A673 (cell line): ENCODE data around the gene USP2.

Experiments
- EZH2 ChIP-seq: fragments of 200-600 bp; sonication (generic); IDR thresholded peaks from 2 replicates; pipeline ENCODE4 v1.6.1; 2017; ENCODE audit warnings: borderline replicate concordance, low read depth, mild to moderate bottlenecking, mixed read lengths, antibody characterized with exemption, low read length; ENCODE audit not compliant: poor library complexity, severe bottlenecking
- TF ChIP-seq, protein P1 (sequence below): fragments of 300-800, 200-600 bp; sonication (generic); conservative IDR thresholded peaks from 2 replicates; pipeline ENCODE4 v1.5.1; 2017; ENCODE audit warnings: low read depth, mild to moderate bottlenecking, antibody characterized with exemption, low read length, moderate library complexity, mixed read lengths

DNA sequence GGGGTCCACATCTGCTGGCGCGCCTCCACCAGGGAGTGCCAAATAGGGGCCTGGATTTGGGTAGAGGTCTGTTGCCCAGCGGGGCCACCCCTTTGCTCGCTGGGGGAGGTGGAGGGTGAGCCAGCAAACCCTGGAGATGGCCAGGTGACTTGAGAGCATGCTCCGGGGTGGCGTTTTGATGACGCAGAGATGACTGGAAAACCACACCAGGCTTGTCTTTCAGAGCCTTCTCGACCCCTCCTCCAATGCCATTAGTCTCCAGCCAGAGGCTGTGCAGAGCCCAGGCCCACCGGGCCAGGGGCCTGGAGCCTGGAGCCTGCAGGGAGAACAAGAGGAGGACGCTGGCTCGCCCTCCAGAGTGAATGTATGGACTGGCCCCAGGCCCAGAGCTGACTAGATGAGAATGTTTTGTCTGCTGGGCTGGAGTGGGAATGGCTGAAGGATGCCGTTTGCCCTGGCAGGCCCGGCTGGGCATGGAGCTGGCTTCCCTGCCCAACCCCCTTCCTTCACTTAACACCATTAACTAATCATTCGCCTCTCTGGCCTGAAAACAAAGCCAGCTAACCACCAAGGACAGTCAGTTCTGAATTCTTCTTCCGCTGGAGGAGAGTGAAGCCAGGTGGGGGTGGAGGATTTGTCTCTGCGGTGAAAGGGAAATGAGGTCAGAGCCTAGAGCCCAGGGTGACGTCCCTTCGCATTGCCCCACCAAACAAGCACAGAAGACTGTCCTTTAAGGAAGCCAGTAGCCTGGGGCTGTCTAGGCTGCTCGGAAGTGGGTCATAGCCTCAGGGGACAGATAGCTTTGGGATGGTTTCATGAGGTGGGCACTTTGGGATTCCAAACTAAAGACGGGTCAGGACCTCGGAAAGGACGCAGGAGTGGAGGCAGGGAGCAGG lies 63.0 kb downstream of the USP2 start:
- TF ChIP-seq, protein P1, sequence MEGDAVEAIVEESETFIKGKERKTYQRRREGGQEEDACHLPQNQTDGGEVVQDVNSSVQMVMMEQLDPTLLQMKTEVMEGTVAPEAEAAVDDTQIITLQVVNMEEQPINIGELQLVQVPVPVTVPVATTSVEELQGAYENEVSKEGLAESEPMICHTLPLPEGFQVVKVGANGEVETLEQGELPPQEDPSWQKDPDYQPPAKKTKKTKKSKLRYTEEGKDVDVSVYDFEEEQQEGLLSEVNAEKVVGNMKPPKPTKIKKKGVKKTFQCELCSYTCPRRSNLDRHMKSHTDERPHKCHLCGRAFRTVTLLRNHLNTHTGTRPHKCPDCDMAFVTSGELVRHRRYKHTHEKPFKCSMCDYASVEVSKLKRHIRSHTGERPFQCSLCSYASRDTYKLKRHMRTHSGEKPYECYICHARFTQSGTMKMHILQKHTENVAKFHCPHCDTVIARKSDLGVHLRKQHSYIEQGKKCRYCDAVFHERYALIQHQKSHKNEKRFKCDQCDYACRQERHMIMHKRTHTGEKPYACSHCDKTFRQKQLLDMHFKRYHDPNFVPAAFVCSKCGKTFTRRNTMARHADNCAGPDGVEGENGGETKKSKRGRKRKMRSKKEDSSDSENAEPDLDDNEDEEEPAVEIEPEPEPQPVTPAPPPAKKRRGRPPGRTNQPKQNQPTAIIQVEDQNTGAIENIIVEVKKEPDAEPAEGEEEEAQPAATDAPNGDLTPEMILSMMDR = no peak
- no peak for TF ChIP-seq EZH2
